Measurements from ENCODE around the gene RNF130. TPM values are rescaled to one million over a fixed set of nuclear protein-coding genes. Genes with fewer than 3 reads are reported as not detected.

Gene RNF130
- total RNA-seq, 2 donors from 2014 or later = 7.7 to 14.2 TPM

DNA sequence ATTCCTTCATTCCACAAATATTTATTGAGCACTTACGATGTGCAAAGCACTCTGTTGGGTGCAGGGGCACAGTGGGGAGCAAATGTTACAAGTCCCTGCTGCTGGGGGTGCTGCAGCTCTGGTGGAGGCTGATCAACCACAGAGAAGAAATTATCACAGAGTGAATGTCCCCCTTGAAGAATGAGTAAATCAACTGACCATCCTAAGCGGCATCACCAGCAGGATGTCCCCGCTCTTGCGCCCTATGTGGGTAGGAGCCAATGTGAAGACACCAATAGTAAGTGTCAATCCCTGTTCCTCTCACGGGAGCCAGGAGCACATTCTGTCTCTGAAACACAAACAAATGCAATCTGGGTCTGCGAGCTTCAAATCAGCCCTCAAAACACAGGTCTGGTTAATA, 116.5 kb downstream of the RNF130 start:
- Mint-ChIP-seq H3K36me3 (no peaks in the 10 kb centered on the region), H3K9me3 (no peaks in the 10 kb centered on the region), H3K27ac (no peak overlapping the region)
- no peak for ATAC-seq
- no peak for DNase-seq (ENCODE audit: low spot score in 2 of 2)

GRCh38 chr5:179954434-179954833, 117.1 kb downstream of the RNF130 start:
- DNase-seq (ENCODE audit: low spot score in 2 of 2) = no peak
- H3K9me3 Mint-ChIP-seq = no peaks in the 10 kb centered on the region
- H3K36me3 Mint-ChIP-seq = no peaks in the 10 kb centered on the region
- H3K27ac Mint-ChIP-seq = no peak overlapping the region
- no peak for ATAC-seq

- DNase-seq (ENCODE audit: low spot score in 2 of 2) (no peak), ATAC-seq (no peak)
- no peaks in the 10 kb centered on the region for H3K36me3 Mint-ChIP-seq
Measured at GRCh38 chr5:179953987-179954386, 117.6 kb downstream of the RNF130 start.

DNA sequence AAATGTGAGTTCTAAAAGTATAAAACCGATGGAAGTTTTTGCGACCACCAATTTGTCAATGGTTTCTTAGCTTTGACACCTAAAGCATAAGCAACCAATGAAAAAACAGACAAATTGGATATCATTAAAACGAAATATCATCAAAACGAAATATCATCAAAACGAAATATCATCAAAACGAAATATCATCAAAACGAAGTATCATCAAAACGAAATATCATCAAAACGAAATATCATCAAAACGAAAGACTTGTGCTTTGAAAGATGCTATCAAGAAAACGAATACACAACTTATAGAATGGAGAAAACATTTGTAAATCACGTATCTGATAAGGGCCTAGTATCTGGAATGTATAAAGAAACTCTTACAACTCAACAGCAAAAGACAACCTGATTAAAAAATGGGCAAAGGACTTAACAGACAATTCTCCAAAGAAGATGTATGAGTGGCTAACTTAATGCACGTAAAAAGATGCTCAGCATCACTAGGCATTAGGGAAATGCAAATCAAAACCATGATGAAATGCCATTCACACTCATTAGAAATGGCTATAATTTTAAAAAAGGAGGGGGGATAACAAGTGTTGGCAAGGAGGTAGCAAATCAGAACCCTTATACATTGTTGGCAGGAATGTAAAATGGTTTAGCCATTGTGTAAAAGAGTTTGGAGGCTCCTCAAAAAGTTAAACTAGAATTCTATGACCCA, 134.4 kb downstream of the RNF130 start:
- Mint-ChIP-seq H3K9me3 (no peaks in the 10 kb centered on the region), H3K27ac (no peak overlapping the region), H3K36me3 (no peaks in the 10 kb centered on the region)
- no peak for ATAC-seq
- DNase-seq (ENCODE audit: low spot score in 2 of 2) = no peak

More at GRCh38 chr5:179953987-179954386, 117.6 kb downstream of the RNF130 start:
- Mint-ChIP-seq H3K27ac (no peak overlapping the region), H3K9me3 (no peaks in the 10 kb centered on the region)

DNA sequence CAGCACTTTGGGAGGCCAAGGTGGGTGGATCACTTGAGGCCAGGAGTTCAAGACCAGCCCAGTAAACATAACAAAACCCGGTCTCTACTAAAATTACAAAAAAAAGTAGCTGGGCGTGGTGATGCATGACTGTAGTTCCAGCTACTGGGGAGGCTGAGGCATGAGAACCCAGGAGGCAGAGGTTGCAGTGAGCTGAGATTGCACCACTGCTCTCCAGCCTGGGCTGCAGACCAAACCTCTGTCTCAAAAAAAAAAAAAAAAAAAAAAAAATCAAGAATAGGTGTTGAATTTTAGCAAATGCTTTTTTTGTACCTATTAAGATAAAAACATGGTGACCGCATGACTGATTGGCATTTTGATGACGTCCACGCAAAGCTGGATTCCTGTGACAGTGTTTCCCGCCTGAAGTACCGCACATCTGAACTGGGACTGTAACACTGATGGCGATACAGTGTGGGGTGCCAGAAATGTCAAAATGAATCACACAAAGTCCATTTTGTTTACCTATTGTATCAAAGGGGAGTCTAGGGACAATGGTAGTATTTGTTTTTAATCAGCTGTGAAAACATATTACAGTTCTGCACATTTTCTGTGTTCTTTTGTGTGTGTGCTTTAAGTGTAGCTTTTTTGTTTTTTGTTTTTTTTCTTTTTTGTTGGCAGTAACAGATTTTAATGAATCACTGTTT, 140.6 kb downstream of the RNF130 start:
- Mint-ChIP-seq H3K27ac (no peak overlapping the region), H3K9me3 (no peaks in the 10 kb centered on the region), H3K36me3 (no peaks in the 10 kb centered on the region)
- ATAC-seq (no peak), DNase-seq (ENCODE audit: low spot score in 2 of 2) (no peak)

GRCh38 chr5:179927824-179928223, 143.7 kb downstream of the RNF130 start:
- Mint-ChIP-seq H3K36me3 (no peaks in the 10 kb centered on the region), H3K27ac (peak overlapping the region in 1 of 2 donors; percentile 58)

GRCh38 chr5:179926657-179927056, 144.9 kb downstream of the RNF130 start:
- H3K27ac Mint-ChIP-seq = no peak overlapping the region
- H3K9me3 Mint-ChIP-seq = no peaks in the 10 kb centered on the region
- DNase-seq (ENCODE audit: low spot score in 2 of 2) = no peak
- no peak for ATAC-seq
- no peaks in the 10 kb centered on the region for H3K36me3 Mint-ChIP-seq

More at GRCh38 chr5:179927824-179928223, 143.7 kb downstream of the RNF130 start:
- DNase-seq (ENCODE audit: low spot score in 2 of 2) (no peak), ATAC-seq (no peak)
- H3K9me3 Mint-ChIP-seq = no peaks in the 10 kb centered on the region

DNA sequence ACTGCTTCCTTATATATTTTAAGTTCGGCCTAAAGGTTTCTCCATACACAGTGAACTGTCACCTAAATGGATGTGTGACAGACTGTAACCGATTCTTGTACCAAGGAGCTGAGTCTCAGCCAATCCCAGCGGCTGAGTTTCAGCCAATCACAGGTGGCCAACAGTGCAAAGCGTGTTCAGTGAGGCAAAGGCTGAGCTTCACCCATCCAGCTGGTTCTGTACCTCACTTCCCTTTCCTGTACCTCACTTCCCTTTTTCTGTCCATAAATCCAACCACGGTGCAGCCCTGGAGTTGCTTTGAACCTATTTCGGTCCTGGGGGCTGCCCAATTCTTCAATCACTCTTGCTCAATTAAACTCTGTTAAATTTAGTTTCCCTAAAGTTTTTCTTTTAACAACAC, 148.1 kb downstream of the RNF130 start:
- DNase-seq (ENCODE audit: low spot score in 2 of 2) (no peak), ATAC-seq (no peak)
- Mint-ChIP-seq H3K9me3 (no peaks in the 10 kb centered on the region), H3K36me3 (no peaks in the 10 kb centered on the region), H3K27ac (no peak overlapping the region)

GRCh38 chr5:179920175-179920574, 151.4 kb downstream of the RNF130 start:
- ATAC-seq = no peak
- Mint-ChIP-seq H3K27ac (no peak overlapping the region), H3K9me3 (no peaks in the 10 kb centered on the region), H3K36me3 (no peaks in the 10 kb centered on the region)
- no peak for DNase-seq (ENCODE audit: low spot score in 2 of 2)

DNA sequence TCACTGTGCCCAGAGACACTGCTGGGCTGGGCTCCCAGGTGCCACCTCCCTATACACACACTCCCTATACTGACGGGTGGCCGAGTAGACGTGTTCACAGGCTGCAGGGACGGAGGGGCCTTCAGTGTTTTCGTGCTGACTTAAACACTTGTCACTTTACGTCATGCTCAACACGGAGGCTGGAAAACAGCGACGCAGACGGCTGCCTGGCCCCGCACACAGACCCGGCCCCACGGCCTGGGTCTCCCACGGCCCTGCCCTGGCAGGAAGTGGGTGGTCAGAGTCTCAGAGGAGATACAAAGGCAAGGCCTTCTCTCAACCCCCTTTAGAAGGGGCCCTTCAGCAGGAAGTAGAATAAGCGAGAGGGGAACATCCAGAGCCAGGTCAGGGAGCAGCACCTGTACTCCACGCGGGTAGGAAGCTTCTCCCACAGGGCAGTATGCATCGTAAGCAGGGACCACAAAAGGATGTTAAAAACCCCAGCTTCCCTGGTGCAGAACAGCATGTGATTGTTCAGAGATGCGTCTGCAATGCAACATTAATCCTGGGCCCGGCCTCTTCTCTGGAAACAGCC, 152.0 kb downstream of the RNF130 start:
- H3K36me3 Mint-ChIP-seq = no peaks in the 10 kb centered on the region

DNA sequence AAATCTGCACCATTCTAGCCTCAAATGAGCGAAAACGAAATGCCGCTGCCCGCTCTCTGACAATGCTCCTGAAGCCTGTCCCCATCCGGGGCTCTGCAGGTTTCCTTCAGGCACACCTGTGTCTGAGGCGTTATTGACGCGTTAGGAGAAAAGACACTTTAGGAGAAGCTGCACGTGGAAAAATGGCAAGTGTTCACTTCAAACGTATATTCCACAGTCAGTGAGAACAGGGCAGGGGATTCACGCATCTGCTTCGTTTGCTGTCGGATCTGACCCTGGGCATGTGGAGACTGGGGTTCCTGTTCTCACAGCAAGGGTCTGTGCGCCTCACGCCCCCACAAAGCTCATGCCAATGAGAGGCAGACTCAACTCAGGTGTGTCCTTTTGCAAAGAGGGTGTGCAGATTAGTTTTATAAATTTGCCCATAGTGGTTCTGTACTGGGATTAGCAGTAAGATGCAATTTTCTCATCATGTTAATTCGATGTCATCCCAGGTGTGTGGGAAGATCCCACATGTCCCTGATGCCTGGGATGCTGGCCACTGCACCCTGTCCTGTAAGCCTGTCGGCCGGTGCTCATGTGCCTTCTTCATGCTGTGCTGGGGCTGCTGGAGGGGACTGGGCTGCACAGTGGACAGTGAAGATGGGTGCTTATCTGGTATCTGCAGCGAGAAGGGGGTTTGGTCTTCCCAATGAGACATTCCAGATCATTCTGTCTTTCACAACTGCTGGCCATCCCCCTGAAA, 152.6 kb downstream of the RNF130 start:
- no peak for DNase-seq (ENCODE audit: low spot score in 2 of 2)
- no peaks in the 10 kb centered on the region for H3K36me3 Mint-ChIP-seq
- H3K27ac Mint-ChIP-seq = no peak overlapping the region
- no peaks in the 10 kb centered on the region for H3K9me3 Mint-ChIP-seq
- no peak for ATAC-seq

More for the DNA sequence above, 152.0 kb downstream of the RNF130 start:
- Mint-ChIP-seq H3K27ac (no peak overlapping the region), H3K9me3 (no peaks in the 10 kb centered on the region)
- ATAC-seq (no peak), DNase-seq (ENCODE audit: low spot score in 2 of 2) (no peak)

DNA sequence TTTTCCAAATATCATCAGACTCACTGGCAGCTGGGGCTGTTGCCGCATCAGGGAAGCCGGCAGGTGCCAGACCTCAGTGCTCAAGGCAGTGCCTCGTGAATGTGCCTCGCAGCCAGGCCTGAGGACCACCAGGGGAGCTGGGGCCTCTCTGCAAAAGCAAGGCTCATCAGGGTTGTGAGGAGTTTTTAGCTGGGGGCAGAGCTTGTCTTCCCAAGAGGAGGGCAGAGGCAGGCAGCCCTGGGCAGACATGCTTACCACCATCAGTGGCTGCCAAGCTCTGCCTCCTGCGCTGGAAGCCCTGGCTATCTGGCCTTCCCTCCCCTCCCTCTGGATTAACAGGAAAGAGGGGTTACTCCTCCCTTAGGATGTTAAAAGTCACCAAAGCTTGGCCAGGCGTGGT, 155.0 kb downstream of the RNF130 start:
- Mint-ChIP-seq H3K9me3 (no peaks in the 10 kb centered on the region), H3K36me3 (no peaks in the 10 kb centered on the region), H3K27ac (no peak overlapping the region)
- DNase-seq (ENCODE audit: low spot score in 2 of 2) (no peak), ATAC-seq (no peak)

- no peak for DNase-seq (ENCODE audit: low spot score in 2 of 2)
- Mint-ChIP-seq H3K9me3 (no peaks in the 10 kb centered on the region), H3K36me3 (no peaks in the 10 kb centered on the region), H3K27ac (no peak overlapping the region)
- no peak for ATAC-seq
Measured at GRCh38 chr5:179915406-179915935, 156.1 kb downstream of the RNF130 start.

GRCh38 chr5:179914032-179914755, 157.4 kb downstream of the RNF130 start:
- no peak for DNase-seq (ENCODE audit: low spot score in 2 of 2)
- ATAC-seq = peak; percentile 53 to 85
- Mint-ChIP-seq H3K36me3 (no peaks in the 10 kb centered on the region), H3K9me3 (no peaks in the 10 kb centered on the region), H3K27ac (peak overlapping the region; percentile 44 to 67)

DNA sequence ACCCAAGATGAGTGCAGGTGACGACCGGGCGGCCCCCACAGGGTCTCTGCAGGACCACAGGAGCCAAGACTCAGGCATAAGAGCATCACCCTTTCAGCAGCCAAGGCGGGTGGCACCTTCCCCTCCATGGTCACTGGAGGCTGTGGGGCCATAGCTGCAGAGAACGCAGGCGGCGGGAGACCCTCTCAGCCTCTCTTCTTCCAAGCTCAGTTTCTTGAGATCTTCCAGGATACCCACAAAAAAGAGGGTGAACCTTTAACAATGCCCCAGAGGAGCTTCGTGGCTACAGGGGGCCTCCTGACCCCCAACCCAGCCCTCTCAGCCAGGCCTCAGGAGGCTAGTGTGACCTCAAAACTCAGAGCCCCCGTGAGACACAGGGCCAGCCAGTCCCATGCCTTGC, 158.1 kb downstream of the RNF130 start:
- DNase-seq (ENCODE audit: low spot score in 2 of 2) (no peak), ATAC-seq (no peak)
- Mint-ChIP-seq H3K9me3 (no peaks in the 10 kb centered on the region), H3K27ac (no peak overlapping the region), H3K36me3 (no peaks in the 10 kb centered on the region)

GRCh38 chr5:179912951-179913350, 158.6 kb downstream of the RNF130 start:
- Mint-ChIP-seq H3K27ac (no peak overlapping the region), H3K9me3 (no peaks in the 10 kb centered on the region), H3K36me3 (no peaks in the 10 kb centered on the region)
- DNase-seq (ENCODE audit: low spot score in 2 of 2) (no peak), ATAC-seq (no peak)
